ENCODE data around the gene ADAD1. TPM values are rescaled to one million over a fixed set of nuclear protein-coding genes. Genes with fewer than 3 reads are reported as not detected.

ADAD1 gene
- total RNA-seq, 1 experiment from 2014 or later, result not detected

DNA sequence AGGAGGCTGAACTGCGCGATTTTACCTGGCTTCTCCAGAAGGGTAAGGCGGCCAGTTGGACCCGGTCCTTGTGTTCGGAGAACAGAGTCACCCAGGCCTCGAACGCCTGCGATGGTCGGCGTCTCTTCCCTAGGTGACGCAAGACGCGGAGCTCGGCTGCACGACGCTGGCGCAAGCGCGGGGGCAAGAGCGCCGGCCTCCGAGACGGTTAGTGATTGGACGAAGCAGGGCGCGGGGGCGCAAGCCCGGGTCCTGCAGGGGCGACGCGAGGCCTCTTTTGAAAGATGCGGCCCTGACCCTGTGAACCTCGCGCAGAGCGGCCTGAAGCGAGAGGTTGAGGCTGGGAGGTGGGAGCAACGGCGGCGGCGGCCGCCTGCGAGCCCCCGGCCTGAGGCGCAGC is 428 bp downstream of the ADAD1 start:
- Histone ChIP-seq H3K4me1 (ENCODE audit: insufficient read depth, low read length) (no peaks in the 10 kb centered on the region), H3K4ac (ENCODE audit: low read depth, low read length) (no peak overlapping the region), H3K9me3 (ENCODE audit: control insufficient read depth, low read depth, low read length) (no peaks in the 10 kb centered on the region), H4K8ac (replicated peaks; ENCODE audit: insufficient read length, low read depth, low read length) (no peak overlapping the region), H3K23me2 (ENCODE audit: insufficient read length, low read depth, low read length, poor library complexity, severe bottlenecking) (no peaks in the 10 kb centered on the region), H2BK15ac (ENCODE audit: low read depth, low read length) (no peak overlapping the region), H3K14ac (ENCODE audit: insufficient read depth, low read length) (no peak overlapping the region), H3K4me2 (ENCODE audit: insufficient read depth, insufficient read length, low read length) (no peak overlapping the region), H2AFZ (ENCODE audit: low read length) (no peak overlapping the region), H3K23ac (ENCODE audit: insufficient read length, low read depth, low read length) (no peak overlapping the region), H2AK5ac (ENCODE audit: insufficient read length, low read length) (no peak overlapping the region), H4K5ac (ENCODE audit: insufficient read length, low read depth, low read length) (no peak overlapping the region), H3T11ph (ENCODE audit: low read length) (no peak overlapping the region), H3K79me2 (ENCODE audit: insufficient read depth, low read length) (no peaks in the 10 kb centered on the region), H4K91ac (ENCODE audit: insufficient read length, low read depth, low read length) (no peak overlapping the region), H2BK12ac (ENCODE audit: insufficient read length, low read depth, low read length) (no peak overlapping the region), H2BK5ac (ENCODE audit: insufficient read length, low read length) (no peak overlapping the region), H3K9ac (ENCODE audit: extremely low read depth, insufficient read length, low read length) (no peak overlapping the region), H3K27me3 (ENCODE audit: insufficient read depth, low read length) (no peaks in the 10 kb centered on the region), H3K56ac (ENCODE audit: insufficient read length, low read depth, low read length) (no peak overlapping the region), H4K20me1 (ENCODE audit: control insufficient read depth, insufficient read depth, insufficient read length) (no peaks in the 10 kb centered on the region), H3K79me1 (ENCODE audit: insufficient read depth, low read depth, low read length, poor library complexity, severe bottlenecking) (no peaks in the 10 kb centered on the region), H2BK20ac (ENCODE audit: low read depth, low read length, poor library complexity, severe bottlenecking) (no peak overlapping the region), H3K18ac (ENCODE audit: insufficient read length, low read depth, low read length) (no peak overlapping the region), H2BK120ac (ENCODE audit: low read depth, low read length, poor library complexity, severe bottlenecking) (no peak overlapping the region), H3K27ac (ENCODE audit: insufficient read length, low read depth, low read length) (no peak overlapping the region)
- no peaks in the 10 kb centered on the region for H3K27me3 Mint-ChIP-seq (ENCODE audit: low read depth)
- no peak for TF ChIP-seq CTCF (conservative IDR thresholded peaks at IDR 0.05)
- no peaks in the 10 kb centered on the region for H3K4me1 Mint-ChIP-seq
- no CpG with 5 or more reads among the region's 44 CpGs for WGBS (ENCODE audit: extremely low coverage, insufficient read length, low lambda C conversion rate)
- H3K27ac Mint-ChIP-seq, result no peak overlapping the region
- H3K4me3 Mint-ChIP-seq, result no peak overlapping the region
- H3K36me3 Mint-ChIP-seq (ENCODE audit: insufficient read depth in 1 of 3, low read depth in 3 of 3), result no peaks in the 10 kb centered on the region
- H3K9me3 Mint-ChIP-seq, result peaks cover 0 to 3% of the 10 kb centered on the region in 2 experiments; a peak in 1 of 5 replicates
- DNase-seq, result no peak
